ENCODE results near the gene ZKSCAN5.

Gene ZKSCAN5

GRCh38 chr7:99504603-99505323 is at the start of gene ZKSCAN5:
Gene ZKSCAN5, plus strand, starts transcription at chr7:99504662. Its CDS starts 1,383 bp downstream, at chr7:99506045.
- peak; percentile 97 for DNase-seq

- DNase-seq: no peak
Observed at GRCh38 chr7:99455874-99456273, 48.6 kb upstream of the ZKSCAN5 start.

- DNase-seq: no peak
Observed at GRCh38 chr7:99456288-99456687, 48.2 kb upstream of the ZKSCAN5 start.

- no peak for DNase-seq
Observed at GRCh38 chr7:99457050-99457649, 47.3 kb upstream of the ZKSCAN5 start.

- no peak for DNase-seq
Observed at GRCh38 chr7:99457650-99458493, 46.6 kb upstream of the ZKSCAN5 start.

- peak; percentile 29 for DNase-seq
Observed at GRCh38 chr7:99459087-99459486, 45.4 kb upstream of the ZKSCAN5 start.

GRCh38 chr7:99460651-99461050 is 43.8 kb upstream of the ZKSCAN5 start:
- DNase-seq: no peak

GRCh38 chr7:99461221-99461620 is 43.2 kb upstream of the ZKSCAN5 start:
- DNase-seq: no peak

- DNase-seq: no peak
Observed at GRCh38 chr7:99465421-99465768, 39.1 kb upstream of the ZKSCAN5 start.

GRCh38 chr7:99468336-99468918 is 36.0 kb upstream of the ZKSCAN5 start:
- DNase-seq: no peak

- DNase-seq: no peak
Observed at GRCh38 chr7:99469381-99470065, 34.9 kb upstream of the ZKSCAN5 start.

- DNase-seq: peak; percentile 98
Observed at GRCh38 chr7:99472561-99473314, 31.7 kb upstream of the ZKSCAN5 start, which contains the start of gene ZNF789. Gene ZNF789, plus strand, starts transcription at chr7:99472890. Its CDS starts 3,567 bp downstream, at chr7:99476457.

- DNase-seq: peak; percentile 32
Observed at GRCh38 chr7:99473315-99473596, 31.2 kb upstream of the ZKSCAN5 start.

- DNase-seq: no peak
Observed at GRCh38 chr7:99476107-99476506, 28.4 kb upstream of the ZKSCAN5 start.

- no peak for DNase-seq
Observed at GRCh38 chr7:99478464-99479440, 25.7 kb upstream of the ZKSCAN5 start.

GRCh38 chr7:99485094-99485493 is 19.4 kb upstream of the ZKSCAN5 start:
- DNase-seq: no peak

GRCh38 chr7:99489235-99489634 is 15.2 kb upstream of the ZKSCAN5 start:
- no peak for DNase-seq

GRCh38 chr7:99490878-99491277 is 13.6 kb upstream of the ZKSCAN5 start:
- DNase-seq: no peak

- no peak for DNase-seq
Observed at GRCh38 chr7:99493823-99494222, 10.6 kb upstream of the ZKSCAN5 start.

- DNase-seq: peak; percentile 30
Observed at GRCh38 chr7:99497766-99498545, 6.5 kb upstream of the ZKSCAN5 start.
